Stomach (tissue), 4 donors: ENCODE results near the gene HIVEP1.

Experiments
- CTCF ChIP-seq, 7 experiments: fragments of 450-650 bp in 4 of 7; fragments of 200-600 bp in 3 of 7; sonication (generic) in 3 of 7; IDR thresholded peaks; one replicate each; pipeline ENCODE4 v1.5.1; 2016 to 2019; ENCODE audit warnings: antibody characterized with exemption in 7 of 7, control low read depth in 2 of 7, mild to moderate bottlenecking in 1 of 7
- POLR2A ChIP-seq, 4 donors: fragments of 450-650 bp; IDR thresholded peaks; one replicate each; pipeline ENCODE4 v1.6.1; 2016; ENCODE audit warnings: antibody characterized with exemption in 4 of 4, control low read depth in 2 of 4, mild to moderate bottlenecking in 1 of 4, moderate library complexity in 1 of 4
- POLR2AphosphoS5 ChIP-seq, 3 donors: sonication (generic); formaldehyde crosslinking; IDR thresholded peaks; one replicate each; pipeline ENCODE4 v1.6.1; 2016; ENCODE audit warnings: antibody characterized with exemption in 3 of 3

GRCh38 chr6:12030993-12031550 lies 19.0 kb downstream of the HIVEP1 start:
- TF ChIP-seq CTCF (IDR thresholded peaks at IDR 0.05): no peak
- TF ChIP-seq POLR2AphosphoS5 (IDR thresholded peaks at IDR 0.05): no peak
- no peak for TF ChIP-seq POLR2A (IDR thresholded peaks at IDR 0.05)
